Measurements from ENCODE around the gene SASH1. TPM values are rescaled to one million over a fixed set of nuclear protein-coding genes. Genes with fewer than 3 reads are reported as not detected.
A peak's percentile ranks its signal among the peaks of the same experiment; 100 is the strongest.

The SASH1 gene
- 91.9 TPM for total RNA-seq

DNA sequence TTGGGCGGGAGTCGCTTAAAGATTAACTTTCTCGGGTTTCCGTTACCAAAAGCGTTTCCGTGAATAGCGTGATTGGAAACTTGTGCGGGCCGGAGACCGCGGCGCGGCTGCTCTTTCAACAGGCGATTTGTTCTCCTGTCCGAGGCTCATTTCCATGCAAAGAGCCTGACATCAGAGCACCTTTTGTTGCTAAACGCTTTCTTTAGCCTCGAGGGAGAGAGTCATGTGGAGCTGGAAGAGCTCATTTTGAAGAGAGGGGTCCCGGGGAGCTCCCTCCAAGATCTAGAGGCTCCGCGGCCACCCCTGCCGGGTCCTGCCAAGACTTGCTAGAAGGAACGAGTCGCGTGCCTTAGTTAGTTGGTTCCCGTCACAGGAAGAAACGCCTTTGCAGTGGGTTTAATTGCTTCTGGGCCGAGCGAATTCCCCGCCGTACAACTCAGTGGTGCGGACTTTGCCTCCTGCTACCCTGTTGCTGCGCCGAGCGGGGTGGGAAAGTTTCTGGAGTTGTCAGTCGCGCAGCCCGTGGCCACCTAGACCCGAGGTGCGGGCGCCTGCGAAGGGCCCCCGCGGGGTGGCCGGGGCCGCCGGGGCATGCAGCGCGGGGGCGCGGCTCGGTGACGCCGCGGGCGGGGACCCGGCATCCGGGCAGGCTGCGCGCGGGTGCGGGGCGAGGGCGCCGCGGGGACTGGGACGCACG lies at the start of gene SASH1:
TSS of gene SASH1 (plus strand) at position 489 of the 697 bp plus-strand sequence. CDS start 230 bp downstream, outside the sequence.
- peak; percentile 85 for DNase-seq

GRCh38 chr6:148293181-148293995 lies 49.2 kb upstream of the SASH1 start:
- peak; percentile 89 for DNase-seq

DNA sequence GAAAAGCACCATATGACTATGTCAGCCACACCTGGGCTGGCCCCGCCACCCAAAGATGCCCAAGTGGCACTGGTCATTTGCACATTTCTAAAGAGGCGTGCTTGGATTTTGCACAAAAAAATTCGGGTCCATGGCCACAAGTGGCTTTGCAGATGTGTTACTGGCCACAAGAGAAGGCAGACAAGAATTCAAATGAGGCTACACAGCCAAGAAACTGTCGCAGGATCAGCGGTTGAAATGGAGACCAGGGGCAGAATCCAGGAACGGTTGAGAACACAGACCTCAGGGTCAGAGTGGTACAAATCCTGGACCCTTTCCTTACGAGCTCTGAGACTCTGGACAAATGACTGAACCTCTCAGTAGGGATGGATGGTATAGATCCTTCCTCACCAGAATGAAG lies 48.6 kb upstream of the SASH1 start:
- DNase-seq: no peak

- DNase-seq: no peak
Measured at GRCh38 chr6:148295261-148295887, 47.3 kb upstream of the SASH1 start.

GRCh38 chr6:148296771-148297170 lies 45.9 kb upstream of the SASH1 start:
- DNase-seq: peak; percentile 64

DNA sequence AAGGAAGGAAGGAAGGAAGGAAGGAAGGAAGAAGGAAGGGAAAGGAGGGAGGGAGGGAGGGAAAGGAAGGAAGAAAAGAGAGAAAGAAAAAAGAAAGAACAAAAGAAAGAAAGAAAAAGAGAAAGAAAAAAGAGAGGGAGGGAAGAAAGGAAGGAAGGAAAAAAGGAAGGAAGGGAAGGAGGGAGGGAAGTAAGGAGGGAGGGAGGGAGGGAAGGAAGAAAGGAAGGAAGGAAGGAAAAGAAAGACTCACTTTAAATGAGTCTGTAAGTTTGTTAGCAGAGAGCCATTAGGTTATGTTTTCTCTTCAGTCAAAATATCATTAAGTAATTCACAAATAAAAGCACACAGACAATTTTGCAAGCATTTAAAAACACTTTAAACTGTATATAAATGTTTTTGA lies 44.0 kb upstream of the SASH1 start:
- DNase-seq: no peak

GRCh38 chr6:148303616-148304015 lies 39.0 kb upstream of the SASH1 start:
- DNase-seq: no peak

GRCh38 chr6:148304976-148305375 lies 37.7 kb upstream of the SASH1 start:
- DNase-seq: no peak

GRCh38 chr6:148306286-148306685 lies 36.4 kb upstream of the SASH1 start:
- no peak for DNase-seq

- DNase-seq: no peak
Measured at GRCh38 chr6:148307405-148307804, 35.2 kb upstream of the SASH1 start.

GRCh38 chr6:148309301-148309700 lies 33.3 kb upstream of the SASH1 start:
- DNase-seq: no peak

- no peak for DNase-seq
Measured at GRCh38 chr6:148311966-148312669, 30.5 kb upstream of the SASH1 start.

DNA sequence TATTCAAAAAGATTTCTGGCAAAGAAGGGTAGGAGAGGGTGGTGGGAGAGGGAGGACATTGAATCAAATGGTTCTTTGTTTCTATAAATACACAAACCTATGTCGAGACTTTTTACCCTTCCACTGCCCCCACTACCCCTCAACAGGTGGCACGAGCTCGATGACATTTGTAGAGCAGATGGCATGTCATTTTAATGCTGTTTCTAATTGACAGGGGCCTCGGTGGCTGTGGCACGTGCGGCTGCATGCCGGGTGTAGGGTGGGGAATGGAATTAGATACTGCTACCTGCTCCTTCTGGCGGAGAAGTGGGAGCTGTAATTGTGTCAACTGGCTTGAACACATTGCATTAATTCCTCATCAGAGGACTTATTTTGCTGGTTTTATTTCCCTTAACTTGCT lies 29.1 kb upstream of the SASH1 start:
- peak; percentile 80 for DNase-seq

DNA sequence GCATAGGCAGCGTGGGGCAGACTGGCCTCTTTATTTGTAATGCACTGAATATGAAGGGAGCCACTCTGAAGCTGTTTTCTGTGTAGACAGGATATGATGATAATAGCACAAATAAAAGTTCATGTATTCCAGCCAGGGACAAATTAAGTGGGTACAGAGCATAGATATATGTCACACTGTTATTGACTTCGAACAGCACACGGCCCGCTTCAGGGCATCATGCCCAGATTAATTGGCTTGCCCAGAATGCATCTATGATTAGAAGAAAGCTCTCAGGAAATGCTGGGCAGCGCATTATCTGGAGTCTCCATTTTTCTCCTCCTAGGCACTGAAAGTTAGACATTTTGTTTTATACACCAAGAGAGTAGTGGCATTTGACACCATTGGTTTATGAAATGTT lies 26.3 kb upstream of the SASH1 start:
- no peak for DNase-seq

DNA sequence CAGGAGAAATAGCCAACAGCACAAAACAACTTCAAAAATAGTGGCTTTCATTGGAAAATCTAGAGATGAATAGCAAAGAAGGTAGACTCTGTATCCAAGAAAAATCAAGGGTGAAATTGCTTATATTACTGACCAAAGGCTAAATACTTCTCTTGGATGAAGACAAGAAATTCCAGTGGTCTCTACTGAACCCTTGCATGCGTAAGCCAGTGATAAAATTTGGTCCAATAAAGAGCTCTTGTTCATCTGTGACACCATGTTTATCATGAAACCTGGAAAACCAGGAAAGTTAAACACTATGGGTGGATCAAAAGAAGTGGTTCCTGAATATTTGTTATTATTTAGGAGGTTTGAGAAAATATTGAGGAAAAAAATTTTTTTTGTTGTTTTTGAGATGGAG lies 25.6 kb upstream of the SASH1 start:
- no peak for DNase-seq

DNA sequence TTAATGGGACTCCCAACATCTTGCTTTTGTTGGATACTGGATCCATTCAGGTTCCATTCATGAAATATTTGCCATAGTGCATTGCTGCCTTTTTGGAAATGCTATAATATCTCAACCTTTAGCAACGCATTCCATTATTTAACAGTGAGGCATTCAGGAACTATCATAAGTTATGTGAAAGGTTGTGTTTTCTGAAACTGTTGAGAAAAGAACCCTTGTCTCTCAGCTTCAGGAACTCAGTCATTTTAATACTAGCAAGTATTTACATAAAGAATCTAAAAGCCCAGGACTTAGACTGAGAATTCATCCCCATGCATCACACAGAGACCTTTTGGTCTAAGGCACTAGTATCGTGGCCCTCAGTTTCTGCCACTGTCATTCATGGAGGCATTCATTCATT lies 24.9 kb upstream of the SASH1 start:
- DNase-seq: no peak

DNA sequence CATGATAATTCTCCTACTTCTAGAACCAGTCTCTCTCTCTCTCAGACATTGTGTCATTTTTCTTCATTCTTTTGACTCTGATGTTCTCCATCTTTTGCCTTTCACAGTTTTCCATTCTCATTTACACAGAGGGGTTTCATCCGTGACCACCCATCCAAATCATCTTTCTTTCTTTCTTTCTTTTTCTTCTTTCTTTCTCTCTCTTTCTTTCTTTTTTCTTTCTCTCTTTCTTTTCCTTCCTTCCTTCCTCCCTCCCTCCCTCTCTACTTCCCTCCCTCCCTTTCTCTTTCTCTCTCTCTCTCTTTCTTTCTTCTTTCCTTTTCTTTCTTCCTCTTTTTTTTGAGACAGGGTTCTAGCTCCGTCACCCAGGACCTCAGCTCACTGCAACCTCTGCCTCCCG lies 19.9 kb upstream of the SASH1 start:
- DNase-seq: no peak

GRCh38 chr6:148323344-148323743 lies 19.3 kb upstream of the SASH1 start:
- no peak for DNase-seq

GRCh38 chr6:148324297-148324985 lies 18.2 kb upstream of the SASH1 start:
- no peak for DNase-seq

DNA sequence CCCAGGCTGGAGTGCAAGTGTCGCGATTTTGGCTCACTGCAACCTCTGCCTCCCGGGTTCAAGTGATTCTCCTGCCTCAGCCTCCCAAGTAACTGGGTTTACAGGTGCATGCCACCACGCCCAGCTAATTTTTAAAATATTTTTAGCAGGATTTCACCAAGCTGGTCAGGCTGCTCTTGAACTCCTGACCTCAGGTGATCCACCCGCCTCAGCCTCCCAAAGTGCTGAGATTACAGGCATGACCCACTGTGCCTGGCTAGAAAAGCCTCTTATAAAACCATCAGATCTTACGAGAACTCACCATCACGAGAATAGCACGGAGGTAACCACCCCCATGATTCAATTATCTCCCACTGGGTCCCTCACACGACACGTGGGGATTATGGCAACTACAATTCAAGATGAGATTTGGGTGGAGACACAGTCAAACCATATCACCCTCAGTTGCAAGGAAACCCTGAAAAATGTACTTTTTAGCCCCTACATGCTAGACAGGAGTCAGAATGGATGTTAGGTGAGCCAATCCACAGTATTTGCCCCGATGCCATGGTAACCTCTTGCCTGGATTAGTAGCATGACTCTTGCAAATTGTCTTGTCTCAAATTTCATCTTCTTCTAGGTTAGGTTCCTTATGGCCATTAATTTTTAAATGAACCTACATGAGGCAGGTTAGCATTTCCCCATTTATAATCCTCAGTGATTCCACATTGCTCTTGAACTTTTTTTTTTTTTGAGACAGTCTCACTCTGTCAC lies 17.1 kb upstream of the SASH1 start:
- no peak for DNase-seq

DNA sequence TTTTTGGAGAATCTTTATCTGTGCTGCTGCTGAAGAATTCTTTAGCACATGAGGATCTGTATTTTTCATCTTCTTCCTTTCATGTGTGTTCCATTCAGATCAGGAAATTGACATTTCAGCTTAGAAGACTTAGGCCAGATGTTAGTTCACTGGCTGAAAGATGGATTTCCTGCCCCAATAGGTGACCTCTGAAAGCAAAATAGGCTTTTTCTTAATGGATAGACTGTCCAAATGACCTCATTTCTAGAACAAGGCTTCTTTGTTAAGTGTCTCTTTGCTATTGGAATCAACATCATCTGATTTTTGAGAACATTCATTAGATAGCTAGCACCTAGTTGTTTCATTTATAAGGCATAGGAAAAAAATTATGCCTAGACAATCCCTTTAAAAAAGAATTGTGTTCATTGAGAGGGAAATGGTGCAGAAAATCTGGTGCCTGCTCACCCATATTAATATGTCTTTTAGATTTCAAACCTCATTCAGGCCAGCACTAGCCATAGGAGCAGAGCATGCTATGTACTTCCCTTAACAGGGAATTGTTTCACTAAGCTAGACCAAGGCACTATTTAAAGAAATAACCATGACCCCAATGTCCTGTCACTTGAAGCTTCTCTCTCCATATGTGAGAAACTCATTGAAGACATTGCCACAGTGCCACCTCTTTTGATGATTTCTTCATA lies 13.6 kb upstream of the SASH1 start:
- DNase-seq: no peak
